HG03135 (cell line): ENCODE data around the gene TACC3.

Experiments used
- ATAC-seq: cut with Tn5 transposase; IDR thresholded peaks from one replicate; pipeline ENCODE4 v1.9.1; 2021; ENCODE audit warnings: mild to moderate bottlenecking, moderate library complexity; ENCODE audit not compliant: unreplicated experiment

Gene TACC3

DNA sequence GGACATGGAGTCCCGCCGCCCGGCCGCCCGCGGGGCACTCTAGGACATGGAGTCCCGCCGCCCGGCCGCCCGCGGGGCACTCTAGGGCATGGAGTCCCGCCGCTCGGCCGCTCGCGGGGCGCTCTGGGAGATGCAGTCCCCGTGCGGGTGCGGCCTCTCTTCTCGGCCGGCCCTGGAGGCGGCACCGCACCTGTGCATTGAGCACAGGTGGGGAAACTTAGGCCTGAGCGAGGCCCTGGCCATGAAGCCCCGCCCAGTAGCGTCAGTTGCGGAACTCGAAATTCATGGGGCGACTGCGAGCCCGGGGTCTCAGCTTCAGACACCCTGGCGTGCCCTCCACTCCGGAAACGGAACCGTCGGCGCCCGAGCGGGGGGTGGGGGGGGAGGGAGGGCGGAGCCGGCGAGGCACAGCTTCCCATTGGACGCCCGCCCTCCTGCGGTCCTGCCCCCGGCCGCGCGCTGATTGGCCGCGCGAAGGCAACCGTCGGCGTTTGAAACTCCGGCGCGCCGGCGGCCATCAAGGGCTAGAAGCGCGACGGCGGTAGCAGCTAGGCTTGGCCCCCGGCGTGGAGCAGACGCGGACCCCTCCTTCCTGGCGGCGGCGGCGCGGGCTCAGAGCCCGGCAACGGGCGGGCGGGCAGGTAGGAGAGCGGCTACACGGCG, at the start of gene TACC3, which contains the start of gene TMEM129:
Gene TACC3, plus strand, starts transcription at position 519 of the 663 bp plus-strand sequence. CDS start 1,901 bp downstream, outside the sequence.
Gene TMEM129, minus strand, starts transcription at position 321 of the 663 bp plus-strand sequence. CDS start 486 bp downstream, outside the sequence.
- ATAC-seq = peak; percentile 75

- no peak for ATAC-seq
Observed at GRCh38 chr4:1673671-1674070, 47.6 kb upstream of the TACC3 start.

GRCh38 chr4:1674682-1675081, 46.6 kb upstream of the TACC3 start:
- no peak for ATAC-seq

- ATAC-seq = no peak
Observed at GRCh38 chr4:1675136-1675801, 46.1 kb upstream of the TACC3 start.

DNA sequence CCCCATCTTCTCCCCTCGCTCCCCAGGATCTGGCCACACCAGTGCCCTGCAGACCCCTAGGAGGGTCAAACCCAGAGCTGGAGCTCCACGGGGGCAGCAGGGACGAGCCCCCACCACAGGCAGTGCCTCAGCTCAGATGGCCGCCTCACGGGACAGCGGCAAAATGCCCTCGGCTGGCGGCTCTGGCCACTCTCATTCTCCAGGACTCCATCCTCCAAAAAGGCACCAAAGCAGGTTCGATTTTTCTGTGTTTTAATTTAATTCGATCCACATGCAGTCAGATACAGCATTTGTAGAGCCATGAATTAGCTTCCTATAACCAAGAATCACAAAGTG, 45.6 kb upstream of the TACC3 start:
- ATAC-seq = no peak

DNA sequence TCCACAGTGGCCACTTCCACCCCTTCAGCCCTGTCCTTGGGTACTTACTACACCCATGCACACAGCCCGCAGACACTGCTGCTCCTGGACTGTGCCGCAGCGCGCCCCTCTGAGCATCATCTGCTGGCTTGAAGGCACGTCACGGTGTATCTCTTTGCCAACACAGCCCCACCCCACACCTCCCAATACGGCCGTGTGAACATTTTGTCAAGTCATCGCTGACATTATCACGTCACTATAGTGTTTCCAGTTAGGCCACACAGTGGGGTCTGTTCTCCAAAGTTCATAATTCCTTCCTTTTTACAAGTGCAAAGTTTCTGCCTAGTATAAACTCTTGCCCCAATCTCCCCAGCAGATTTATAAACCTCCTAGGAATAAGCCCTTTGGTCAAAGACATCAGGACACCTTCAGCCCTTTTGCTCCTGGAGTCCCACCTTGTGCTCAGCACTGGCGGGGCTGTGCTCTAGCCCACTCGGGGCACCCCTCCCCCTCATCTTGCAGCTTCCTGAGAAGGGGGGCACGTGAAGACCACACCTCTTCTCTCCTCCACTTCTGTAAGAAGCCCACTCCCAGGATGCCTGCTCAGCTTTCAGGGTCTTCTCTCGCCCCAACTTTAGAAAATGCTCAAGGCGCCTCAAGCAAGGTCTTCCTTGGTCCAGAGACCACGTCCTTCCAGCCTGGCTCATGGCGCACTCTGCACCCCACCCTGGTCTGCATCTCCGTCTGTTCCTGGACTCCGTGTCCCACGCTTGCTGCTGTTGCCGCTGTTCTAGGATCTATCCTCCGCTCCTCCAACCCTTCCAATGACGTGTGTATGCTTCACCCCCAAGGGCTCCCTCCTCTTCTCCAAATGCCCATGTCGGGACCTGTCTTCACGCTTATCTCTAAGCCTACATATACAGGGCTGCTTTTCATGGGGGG, 44.5 kb upstream of the TACC3 start:
- ATAC-seq = no peak

GRCh38 chr4:1678244-1678643, 43.1 kb upstream of the TACC3 start:
- ATAC-seq = no peak

DNA sequence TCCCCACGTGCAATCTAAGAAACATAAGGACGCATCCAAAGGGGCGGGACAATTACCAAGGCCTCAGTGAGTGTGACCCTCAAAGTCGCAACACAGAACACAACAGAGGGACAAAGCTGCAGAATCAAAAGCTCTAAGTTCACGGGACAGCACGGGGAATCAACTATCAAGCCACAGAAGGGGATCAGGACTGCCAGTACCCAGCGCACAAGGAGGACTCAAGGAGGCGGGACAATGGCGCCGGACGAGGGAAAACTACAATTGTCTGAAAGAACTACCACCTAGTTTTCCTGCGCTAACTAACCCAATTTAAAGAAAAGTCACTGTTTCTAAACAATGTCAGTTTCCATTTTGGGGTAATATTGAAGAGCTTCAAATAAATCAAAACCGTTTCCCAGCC, 38.5 kb upstream of the TACC3 start:
- ATAC-seq = no peak

GRCh38 chr4:1683261-1683735, 38.0 kb upstream of the TACC3 start:
- ATAC-seq = no peak

GRCh38 chr4:1683736-1684505, 37.4 kb upstream of the TACC3 start, which contains the start of gene FAM53A:
FAM53A (minus strand) TSS chr4:1684313; CDS start chr4:1668741, 15,572 bp downstream.
- peak; percentile 92 for ATAC-seq

- no peak for ATAC-seq
Observed at GRCh38 chr4:1684506-1685234, 36.7 kb upstream of the TACC3 start.

GRCh38 chr4:1685235-1686150, 35.8 kb upstream of the TACC3 start:
- ATAC-seq = no peak

DNA sequence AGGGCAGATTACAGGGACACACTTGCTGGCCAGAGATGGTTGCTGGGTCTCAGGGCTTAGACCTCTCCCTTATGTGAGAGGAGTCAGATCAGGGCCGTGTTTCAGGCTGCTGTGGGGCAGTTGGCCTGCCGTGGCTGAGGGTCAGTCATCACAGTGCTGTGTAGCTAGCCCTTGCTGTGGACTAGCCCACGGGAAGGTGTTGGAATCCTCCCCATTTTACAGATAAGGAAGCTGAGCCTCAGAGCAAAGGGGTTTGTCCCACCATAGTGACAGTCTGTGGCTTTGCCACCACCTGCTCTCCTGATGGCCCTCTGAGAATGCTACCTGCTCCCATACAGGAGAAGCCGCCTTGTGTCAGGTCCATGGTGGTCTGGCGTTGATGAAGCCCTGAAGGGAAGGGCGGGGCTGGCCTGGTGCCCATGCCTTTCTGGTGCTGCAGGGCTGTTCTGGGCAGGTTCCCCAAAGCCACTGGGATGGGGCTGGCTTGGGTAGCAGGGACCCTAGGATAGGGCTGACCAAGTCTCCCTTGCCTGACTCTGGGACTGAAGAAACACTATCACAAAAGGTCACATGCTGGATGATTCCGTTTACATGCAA, 34.8 kb upstream of the TACC3 start:
- ATAC-seq = no peak

DNA sequence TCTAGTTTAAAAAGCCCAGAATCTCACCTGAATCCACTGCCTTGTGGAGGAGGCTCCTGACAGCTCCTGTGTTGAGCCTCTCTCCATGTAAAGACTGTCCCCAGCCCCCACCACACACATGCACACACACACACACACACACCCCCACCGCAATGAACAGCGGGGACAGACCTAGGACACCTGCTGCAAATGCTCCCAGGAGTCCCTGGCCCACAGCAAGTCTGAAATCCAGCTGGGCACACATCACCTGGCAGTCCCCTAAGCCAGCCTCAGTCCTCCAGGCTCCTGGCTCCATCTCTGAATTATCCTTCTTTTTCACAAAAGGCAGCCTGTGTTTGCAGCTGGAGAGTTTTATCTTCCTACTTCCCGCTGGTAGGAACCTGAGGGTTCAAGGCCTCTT, 30.6 kb upstream of the TACC3 start:
- ATAC-seq = no peak

DNA sequence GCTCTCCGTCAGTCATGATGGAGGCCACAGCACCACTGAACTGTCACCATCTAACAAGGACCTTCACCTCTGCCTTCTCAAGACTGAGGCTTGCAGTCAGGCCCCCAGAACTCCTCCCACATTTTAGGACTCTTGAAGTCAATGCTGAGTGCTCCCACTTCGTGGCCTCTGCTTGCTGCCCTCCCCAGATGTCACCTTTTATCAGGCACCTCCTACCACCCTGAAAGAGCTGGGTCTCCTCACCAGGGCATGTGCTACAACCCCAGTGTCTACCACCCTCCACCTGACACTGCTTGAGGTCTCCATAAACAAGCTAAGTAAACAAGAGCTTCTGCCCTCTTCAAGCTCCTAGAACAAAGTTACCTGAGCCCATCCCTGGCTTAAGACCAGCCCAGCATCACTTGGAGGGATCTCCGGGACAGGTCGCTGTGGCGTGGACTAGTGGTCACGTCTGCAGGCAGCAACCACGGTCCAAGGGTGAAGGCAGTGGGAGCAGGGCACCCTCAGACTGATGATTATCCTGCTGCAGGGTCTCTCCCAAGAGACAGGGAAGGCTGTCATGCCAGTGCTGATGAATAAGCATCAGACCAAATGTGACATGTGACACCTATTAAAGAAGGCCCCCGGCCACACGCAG, 29.5 kb upstream of the TACC3 start:
- ATAC-seq = no peak

- ATAC-seq = peak; percentile 60
Observed at GRCh38 chr4:1693131-1693896, 28.0 kb upstream of the TACC3 start.

DNA sequence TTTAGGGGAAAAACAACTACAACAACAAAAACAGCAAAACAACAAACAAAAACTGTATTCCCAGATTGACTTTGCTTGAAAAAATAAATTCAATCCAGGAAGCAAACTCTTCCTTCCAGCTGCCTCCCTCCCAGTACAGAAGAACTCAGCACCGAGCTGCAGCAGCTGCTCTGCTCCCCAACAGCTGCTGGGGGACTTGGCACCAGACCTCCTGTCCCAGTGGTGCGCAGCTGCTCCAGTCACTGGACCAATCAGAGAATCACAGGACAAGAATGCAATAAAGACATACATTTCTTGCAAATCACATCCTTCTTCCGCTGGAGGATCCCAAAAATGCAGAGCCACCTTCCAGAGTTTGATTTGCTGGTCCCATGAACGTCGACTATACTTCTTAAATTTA, 25.4 kb upstream of the TACC3 start:
- ATAC-seq = no peak
